GM19035 (cell line): Measurements from ENCODE around the gene ACOXL.
"Not testable (repeated sequence)": the region's sequence is repeated elsewhere in the genome, so short reads cannot be mapped to it uniquely, and the experiment has no call there.

Experiments used
- ATAC-seq: cut with Tn5 transposase; IDR thresholded peaks from one replicate; pipeline ENCODE4 v1.9.1; 2021; ENCODE audit not compliant: unreplicated experiment

Gene ACOXL

DNA sequence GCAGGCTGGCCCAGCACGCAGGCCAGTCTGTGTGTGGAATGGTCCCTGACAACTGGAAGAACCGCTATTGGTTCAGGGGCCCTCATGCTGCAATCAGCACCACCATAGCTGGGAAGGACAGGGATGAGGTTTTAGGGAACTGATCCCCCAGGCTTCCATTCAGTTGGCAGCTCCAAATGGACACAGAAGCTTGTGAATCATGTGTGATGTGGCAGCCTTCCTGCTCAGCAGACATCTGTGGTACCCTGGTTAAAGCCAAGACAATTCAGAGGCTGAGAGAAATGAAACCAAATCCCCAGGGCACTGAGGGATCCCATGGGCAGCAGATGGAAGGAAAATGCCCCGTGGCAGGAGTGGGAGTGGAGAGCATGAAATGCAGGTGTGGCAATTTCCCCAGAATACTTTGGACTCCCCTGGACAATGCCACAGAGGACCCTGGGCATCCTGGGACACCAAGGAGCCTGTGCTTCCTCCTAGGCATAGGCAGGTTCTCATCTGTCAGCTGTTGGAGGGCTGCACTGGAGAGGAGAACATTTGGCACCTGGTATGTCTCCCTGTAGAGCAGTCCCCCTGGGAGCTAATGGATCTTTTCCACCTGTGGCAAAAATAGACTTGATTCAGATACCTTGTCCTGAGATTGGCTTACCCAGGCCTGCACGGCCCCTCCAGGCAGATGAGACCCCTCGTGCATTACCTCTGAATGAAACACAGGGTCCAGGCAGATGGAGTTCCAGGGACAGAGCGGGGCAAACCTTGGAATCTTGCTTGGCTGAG lies 226.2 kb downstream of the ACOXL start:
- ATAC-seq, result no peak

- ATAC-seq, result no peak
These were observed 226.8 kb downstream of the ACOXL start for GRCh38 chr2:110959198-110959597.

DNA sequence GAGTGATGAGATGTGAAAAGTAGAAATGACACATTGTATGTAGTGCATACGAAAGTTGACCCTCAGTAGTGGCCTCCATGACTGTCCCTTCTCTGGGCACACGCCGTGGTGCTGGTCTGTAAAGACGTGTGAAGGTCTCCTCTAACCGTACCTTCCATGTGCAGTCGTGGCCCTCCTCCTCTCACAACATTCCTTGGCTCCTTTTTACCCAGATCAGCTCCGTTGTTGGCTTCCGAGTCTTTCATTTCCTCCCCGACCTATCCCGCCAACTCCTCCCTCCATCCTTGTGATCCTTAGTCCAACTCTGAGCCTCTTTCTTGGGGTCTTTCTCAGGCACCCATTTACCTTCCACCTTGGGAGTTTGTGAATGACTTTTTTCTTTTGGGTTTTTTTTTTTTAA lies 227.9 kb downstream of the ACOXL start:
- ATAC-seq, result no peak

DNA sequence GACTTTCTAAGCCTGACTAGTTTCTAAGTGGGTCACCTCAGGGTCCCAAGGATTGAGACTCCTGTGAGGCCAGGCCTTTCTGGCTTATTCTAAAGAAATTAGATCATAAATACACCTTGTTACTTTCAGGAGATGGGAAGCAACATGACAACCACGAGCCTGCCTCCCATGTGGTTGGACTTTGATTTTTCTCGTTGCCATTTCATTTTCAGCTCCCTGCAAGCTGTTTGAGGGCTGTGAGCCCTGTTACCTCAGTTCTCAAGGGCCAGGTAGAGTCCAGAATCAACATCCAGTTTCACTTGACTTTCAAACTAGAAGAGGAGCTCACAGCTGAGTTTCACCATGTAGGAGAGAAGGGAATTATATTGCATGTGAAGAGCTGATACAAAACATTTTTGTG lies 228.6 kb downstream of the ACOXL start:
- no peak for ATAC-seq

GRCh38 chr2:110961643-110962042 lies 229.3 kb downstream of the ACOXL start:
- ATAC-seq, result not testable (repeated sequence)

DNA sequence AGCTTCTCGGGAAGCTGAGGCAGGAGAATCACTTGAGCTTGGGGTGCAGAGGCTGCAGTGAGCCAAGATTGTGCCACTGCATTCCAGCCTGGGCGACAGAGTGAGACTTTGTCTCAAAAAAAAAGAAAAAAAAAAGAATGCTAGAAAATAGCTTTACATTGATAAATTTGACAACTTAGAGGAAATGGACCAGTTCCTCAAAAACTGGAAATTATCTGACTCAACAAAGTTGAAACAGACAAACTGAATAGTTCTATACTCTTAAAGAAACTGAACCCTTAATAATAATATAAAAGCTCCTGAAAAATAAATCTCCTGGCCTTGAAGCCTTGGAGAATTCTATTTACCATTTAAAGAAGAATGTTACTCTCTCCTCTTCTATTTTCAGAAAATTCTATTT lies 237.3 kb downstream of the ACOXL start:
- no peak for ATAC-seq

GRCh38 chr2:110970201-110970600 lies 237.8 kb downstream of the ACOXL start:
- no peak for ATAC-seq

DNA sequence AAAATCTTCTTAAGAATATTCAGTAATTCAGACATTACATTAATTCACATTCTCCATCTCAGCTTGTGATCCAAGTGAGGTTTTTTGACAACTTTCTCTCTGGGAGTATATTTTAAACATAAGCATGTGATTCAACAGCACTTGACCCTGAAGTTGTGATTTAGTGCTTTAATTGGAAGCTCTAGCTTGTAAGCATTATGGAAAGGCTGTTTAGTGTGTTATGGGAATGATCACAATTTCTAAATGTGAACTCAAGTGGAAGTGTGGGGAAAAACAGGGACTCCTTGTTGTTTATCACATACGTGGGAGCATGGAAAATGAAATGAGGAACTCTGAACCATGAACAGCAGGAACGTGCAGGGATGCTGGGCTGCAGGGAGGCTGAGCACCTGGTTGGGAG lies 239.4 kb downstream of the ACOXL start:
- no peak for ATAC-seq

DNA sequence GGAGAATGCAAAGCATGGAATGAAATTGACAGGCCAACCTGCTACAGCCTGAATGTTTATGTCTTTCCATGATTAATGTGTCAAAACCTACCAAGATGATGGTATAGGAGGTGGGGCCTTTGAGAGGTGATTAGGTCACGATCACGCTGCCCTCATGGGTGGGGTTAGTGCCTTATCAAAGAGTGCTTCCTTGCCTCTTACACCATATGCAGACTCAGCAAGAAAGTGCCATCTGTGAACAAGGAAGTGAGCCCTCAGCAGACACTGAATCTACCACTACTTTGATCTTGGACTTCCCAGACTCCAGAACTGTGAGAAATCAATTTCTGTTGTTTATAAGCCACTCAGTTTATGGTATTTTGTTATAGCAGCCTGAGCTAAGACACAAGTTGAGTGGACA lies 240.9 kb downstream of the ACOXL start:
- no peak for ATAC-seq

- ATAC-seq, result no peak
These were observed 245.0 kb downstream of the ACOXL start for GRCh38 chr2:110977403-110977802.

- no peak for ATAC-seq
These were observed 245.8 kb downstream of the ACOXL start for GRCh38 chr2:110978148-110978547.

DNA sequence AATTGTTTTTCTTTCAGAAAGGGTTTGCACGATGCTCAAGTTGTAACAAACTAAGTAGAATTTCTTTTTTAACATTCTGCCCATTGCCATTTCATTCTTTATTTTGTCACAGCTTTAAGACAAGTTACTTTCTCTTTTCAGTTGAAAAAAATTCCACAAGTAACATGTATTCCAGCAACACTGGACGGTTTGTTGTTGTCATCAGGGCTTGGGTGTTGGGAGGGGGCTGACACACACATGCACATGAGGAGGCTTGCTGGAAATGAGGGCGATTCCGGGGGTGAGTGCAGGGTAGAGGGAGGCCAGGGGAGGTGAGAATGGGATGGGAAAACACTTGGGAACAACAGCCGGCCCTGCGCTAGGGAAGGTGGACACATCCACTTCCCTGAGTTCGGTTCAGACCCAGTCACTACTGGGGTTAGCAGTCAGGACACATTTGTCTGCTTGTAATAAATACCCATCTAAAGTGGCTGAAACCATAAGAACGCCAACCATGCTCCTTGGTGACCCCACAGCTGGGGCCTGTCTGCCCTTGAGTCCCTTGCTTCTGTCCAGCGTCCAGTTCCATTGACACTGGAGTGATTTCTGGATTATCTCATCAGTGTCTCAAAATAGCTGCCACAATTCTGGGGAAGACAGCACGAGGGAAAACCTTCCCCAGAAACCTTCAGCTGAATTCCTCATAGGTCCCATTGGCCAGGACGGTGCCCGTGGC lies 246.5 kb downstream of the ACOXL start:
- no peak for ATAC-seq

- no peak for ATAC-seq
These were observed 247.3 kb downstream of the ACOXL start for GRCh38 chr2:110979471-110980338.

- ATAC-seq, result no peak
These were observed 248.1 kb downstream of the ACOXL start for GRCh38 chr2:110980339-110981062.

- ATAC-seq, result no peak
These were observed 250.8 kb downstream of the ACOXL start for GRCh38 chr2:110983133-110983532.

DNA sequence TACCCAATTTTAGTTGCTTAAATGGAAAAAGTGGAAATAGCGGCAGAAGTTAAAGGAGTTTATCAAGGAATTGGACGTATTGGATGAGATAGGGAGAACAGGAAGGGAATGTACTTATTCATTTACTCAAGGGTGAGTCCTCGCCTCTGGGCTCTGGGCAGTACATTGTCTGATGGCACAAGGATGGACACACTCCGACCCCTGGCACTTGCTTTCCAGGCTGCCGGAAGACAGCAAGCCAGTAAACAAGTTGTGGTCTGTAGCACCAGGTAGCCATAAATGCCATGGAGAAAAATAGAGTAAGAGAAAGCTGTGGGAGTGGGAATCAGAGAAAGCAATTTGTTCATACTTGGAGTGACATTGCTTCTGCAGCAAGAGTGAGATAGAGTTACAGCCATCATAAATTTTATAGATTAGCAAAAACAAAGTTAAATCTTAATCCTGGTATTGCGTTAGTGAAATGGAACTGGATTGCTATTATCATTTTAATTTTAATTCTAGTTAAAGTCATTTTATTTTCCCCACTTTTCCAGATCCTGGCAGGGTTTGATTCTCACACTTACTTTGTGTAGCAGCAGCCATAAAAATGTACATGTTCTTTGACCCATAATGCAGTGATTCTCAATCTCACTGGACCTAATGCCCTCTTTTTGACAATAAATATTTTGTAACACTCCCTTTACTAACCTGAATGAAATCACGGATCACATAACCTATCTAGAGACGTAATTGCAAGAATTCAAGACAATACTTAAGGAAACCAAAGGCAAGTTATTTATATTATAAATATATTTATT lies 252.5 kb downstream of the ACOXL start:
- ATAC-seq, result no peak

DNA sequence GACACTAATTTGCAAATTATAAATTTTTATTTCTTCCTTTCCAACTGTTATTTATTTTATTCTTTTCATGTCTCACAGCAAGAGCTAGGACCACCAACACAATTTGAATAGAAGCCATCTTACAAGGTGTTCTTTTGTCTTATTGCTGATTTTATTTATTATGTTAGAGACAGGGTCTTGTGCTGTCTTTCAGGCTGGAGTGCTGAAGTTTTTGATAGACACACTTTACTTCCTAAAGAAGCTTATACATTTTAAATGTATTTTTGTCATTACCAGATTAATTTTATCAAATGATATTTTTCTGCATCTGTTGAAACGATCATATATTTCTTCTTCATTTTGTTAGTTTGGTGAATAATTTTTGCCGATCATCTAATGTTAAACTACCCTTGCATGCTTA lies 258.1 kb downstream of the ACOXL start:
- no peak for ATAC-seq

DNA sequence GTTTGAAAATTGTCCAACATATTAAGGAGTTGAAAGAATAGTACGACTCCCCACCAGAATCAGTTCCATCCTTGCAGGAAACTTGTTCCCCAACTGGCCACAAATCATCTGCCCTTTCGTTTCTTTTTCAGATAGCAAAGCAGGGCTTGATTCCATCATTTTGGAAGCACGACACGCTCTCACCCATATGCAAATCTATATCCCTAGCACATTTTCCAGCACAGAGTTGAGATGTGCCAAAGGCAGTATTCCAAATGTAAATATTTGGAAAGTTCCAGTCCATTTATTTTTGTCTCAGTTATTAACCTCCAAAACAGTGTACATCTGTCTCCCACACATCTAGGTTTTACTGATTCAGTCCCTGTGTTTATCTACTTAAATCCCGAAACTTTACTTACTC lies 259.5 kb downstream of the ACOXL start:
- ATAC-seq, result no peak

- no peak for ATAC-seq
These were observed 260.5 kb downstream of the ACOXL start for GRCh38 chr2:110992886-110993285.

DNA sequence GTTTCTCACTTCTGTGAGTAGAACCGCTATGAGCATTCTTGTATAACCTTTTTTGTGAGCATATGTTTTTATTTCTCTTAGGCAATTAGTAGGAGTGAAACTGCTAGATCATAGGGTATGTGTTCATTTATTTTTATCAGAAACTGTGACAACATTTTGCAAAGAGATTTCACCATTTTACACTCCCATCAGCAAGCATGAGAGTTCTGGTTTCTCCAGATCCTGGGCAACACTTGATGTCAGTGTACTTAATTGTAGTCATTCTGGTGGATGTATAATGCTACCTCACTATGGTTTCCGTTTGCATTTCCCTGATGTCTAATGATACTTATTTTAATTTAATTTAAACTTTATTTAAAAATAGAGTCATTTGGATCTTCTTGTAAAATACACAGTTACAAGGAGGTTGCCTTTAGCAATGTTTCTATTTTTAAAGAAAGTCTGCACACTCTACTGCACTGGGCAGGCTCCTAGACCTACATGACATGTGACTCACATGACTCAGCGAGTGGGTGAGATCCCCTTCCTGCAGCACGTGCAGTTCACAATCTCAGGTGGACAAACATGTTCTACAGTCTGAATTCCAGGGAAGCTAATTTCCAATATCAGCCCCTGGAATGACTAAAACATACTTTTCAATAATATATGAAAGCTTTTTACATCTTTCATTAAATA lies 261.3 kb downstream of the ACOXL start:
- ATAC-seq, result no peak
